NCI-H2029 (cell line): Measurements from ENCODE around the gene TMEM126B.
"Not testable (repeated sequence)": the region's sequence is repeated elsewhere in the genome, so short reads cannot be mapped to it uniquely, and the experiment has no call there.

Experiments used
- DNase-seq: peaks from one replicate; lab custom pipeline; 2025; lab: John Stamatoyannopoulos, UW

TMEM126B gene

DNA sequence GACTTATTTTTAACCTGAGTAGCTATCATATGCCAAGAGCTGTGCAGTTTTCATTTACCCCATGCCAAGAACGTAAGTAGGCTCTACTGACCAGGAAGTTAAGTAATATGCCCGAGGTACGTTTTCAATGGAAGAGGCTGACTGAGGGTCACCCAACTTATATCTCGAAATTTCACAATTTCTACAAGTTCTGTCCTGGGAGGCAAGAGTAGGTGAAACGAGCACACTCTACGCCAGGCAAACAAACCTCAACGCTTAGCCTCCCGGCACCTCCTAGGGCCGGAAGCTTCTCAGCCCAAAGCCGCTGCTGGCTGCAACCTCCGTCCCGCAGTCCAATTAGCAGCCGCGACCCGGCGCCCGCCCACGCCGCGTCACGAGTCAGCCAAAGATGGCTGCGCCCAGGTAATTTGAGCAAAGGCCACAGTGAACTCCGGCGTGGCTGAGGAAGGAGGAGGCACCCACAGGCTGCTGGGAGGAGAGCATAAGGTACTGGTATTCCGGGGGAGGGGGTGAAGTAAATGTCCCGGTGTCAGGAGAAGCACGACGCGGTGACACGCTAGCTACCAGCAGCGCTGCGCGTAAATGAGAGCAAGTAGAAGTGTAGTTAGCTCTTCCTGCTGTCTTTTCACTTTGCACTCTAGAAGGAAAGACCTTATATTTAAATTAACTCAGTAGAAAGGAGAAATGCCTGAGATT, 19.4 kb downstream of the TMEM126B start, which contains the start of gene TMEM126A:
TMEM126A (plus strand) TSS at position 364 of the 696 bp plus-strand sequence. CDS start 2,289 bp downstream, outside the sequence.
- DNase-seq: peak; percentile 80

DNA sequence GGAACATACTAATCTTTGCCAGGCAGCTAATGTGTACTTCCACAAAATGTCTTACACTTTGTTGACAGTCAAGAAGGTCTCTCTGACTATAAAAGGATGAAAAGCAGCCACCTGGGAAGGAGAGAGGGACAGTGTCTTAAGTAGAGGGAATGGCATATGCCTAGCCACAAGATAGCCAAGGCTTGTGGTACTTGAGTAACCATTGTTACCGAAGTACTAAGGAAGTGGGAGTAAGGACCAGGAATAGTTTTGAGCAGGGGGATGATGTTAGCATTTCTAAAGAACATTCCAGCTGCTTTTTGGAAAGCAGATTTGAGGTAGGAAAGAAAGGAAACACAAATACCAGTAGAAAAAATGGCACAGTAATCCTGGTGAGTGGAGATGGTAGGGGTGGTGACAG, 22.7 kb downstream of the TMEM126B start:
- DNase-seq: no peak

DNA sequence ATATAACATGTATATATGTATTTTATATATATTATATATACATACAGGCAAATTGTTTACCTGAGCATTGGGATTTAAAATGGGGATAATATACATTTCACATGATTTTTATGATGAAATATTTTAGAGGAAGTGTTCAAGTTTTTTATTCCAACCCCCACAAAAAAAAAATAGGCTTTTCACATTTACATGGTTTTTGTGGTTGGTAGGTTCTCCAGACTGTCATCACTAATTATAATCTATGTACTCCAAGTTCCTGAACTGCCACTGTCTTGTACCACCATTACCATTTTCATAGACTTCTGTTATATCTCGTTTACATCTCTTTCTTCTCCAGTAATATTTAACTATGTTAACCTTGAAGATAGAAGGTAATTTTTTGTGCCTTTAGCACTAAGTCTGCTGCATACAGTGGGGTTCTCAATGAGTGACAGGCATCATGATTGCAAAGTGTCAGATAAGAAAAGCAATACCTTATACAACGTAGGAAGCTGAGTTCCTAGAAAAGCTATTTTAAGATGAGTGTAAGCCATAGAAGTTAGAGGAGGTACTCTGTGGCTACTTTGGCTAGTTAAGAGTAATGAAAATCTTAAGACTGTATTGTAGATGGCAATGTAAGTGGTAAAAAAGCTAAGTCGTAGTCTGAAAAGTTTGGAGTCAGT, 24.5 kb downstream of the TMEM126B start:
- DNase-seq: no peak

GRCh38 chr11:85654343-85654742, 25.9 kb downstream of the TMEM126B start:
- DNase-seq: not testable (repeated sequence)

DNA sequence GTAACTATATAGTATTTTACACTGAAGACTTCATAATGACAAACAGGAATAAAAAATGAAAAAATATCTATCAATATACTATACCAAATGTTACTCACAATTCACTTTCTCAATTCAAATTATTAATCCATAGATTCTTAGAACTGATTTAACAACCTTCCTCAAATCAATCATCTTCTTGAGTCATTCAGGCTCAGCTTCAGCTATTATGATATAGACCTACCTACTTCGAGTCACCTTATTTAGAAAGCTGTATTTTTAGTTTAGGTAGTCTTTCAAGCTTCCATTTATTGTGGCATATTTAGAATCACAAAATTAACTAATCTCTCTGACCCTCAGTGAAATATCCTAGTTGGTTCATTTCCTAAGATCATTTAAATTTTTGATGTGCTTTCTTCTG, 28.4 kb downstream of the TMEM126B start:
- DNase-seq: no peak

- DNase-seq: no peak
These were observed 29.8 kb downstream of the TMEM126B start for GRCh38 chr11:85658180-85658579.

DNA sequence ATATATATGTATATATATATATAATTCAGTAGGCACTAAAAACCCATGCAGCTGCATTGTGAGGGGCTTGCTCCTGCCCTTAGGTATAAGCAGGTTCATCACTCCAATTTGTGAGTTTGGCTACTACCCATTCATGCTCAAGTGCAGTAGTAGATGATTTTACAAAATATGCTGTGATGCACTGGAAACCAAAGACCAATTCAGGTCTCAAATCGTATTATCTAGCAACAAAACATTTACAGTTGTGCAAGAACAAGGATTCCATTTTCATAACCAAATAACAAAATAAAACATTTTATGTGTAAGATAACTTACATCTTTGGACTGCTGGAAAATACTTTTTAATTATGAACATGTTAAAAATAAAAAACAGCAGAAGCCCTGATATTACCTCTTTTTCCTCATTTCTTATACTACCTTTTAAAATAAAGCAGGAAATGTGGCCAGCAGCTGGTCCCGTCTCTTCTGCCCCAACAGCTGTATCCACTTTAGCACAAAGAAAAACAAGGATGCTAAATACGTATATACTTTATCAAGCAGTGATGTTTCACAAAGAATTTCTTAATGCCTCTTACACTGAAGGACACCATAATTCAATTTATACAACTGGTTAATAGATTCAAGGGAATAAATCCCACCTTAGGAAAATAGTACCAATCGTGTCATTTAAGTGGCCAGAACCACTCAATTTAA, 33.7 kb downstream of the TMEM126B start:
- DNase-seq: no peak

- no peak for DNase-seq
These were observed 34.8 kb downstream of the TMEM126B start for GRCh38 chr11:85663080-85663752.

GRCh38 chr11:85663753-85664614, 35.6 kb downstream of the TMEM126B start:
- peak; percentile 73 for DNase-seq

DNA sequence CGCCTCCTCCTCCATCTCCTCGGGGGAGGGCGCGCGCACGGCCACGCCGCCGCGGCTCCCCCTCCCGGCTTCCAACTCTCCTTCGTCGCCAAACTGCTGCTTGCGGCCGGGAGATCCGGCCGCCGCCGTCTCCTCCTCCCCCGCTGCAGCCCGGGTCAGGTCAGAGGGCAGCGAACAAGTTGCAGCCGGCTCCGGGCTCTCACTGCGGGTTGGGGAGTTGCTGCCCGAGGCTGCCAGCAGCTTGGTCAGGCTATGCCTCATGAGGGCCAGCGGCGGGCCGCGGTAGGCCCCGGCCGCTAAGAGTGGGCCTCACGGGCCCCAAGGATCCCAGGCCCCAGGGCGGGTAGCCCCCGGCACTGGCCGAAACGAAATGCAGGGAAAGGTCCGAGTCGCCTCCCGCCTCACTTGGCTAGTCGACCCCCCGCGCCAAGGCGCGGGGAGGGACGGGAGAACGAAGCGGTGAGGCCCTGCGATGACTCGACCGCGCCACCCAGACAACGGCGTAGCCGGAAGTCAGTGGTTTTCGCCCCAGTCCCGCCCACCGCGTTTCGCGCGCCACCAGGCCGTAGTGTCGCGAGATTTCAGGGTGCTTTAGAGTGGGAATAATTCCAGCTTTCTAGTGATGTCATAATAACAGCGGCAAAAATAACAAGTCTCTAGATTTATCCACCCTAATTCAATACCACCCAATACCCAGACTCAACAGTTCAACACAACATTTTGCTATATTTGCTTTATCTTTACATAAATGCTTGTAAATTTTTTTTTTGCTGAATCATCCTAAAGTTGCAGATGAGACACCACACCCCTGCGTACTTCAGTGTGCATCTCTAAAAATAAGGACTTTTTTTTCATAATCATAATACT, 36.5 kb downstream of the TMEM126B start, which contains the start of gene CREBZF:
CREBZF (minus strand) TSS at position 515 of the 867 bp plus-strand sequence; CDS start at position 261, 254 bp downstream.
- DNase-seq: peak; percentile 90

DNA sequence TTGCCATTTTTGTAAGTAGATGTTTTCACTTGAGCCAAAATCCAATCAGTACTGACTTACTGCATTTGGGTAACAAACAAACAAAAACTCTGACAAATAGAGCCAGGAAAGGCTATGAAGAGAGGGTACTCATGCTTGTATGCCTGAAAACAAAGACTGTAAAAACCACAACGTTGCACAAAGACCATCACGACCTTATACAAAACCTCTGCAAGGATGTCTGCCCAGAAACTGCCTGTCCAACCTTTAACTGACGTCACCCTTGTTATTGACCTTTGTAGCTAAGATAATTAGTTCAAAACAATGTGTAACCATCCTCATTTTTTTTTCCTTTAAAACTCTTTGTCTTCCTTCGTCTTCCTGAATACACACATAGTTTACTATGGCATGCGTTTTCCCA, 37.3 kb downstream of the TMEM126B start:
- DNase-seq: no peak

- no peak for DNase-seq
These were observed 38.3 kb downstream of the TMEM126B start for GRCh38 chr11:85666687-85667086.

DNA sequence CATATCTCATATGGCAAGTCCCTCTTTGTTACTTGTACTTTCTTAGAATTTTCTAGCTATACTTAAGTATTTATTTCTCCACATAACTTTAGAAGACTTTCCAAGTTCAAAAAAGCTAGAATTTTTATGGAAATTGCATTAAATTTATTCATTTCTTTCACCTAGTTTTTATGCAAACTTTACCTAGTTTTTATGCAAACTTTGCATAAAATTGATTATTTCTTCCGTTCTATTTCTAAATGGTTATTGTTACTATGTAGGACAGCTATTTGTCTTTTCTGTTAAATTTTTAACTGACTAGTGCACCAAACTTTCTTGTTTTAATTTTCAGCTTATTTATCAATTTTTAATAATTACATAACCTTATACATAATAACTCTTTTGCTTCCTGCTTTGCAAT, 39.8 kb downstream of the TMEM126B start:
- no peak for DNase-seq

DNA sequence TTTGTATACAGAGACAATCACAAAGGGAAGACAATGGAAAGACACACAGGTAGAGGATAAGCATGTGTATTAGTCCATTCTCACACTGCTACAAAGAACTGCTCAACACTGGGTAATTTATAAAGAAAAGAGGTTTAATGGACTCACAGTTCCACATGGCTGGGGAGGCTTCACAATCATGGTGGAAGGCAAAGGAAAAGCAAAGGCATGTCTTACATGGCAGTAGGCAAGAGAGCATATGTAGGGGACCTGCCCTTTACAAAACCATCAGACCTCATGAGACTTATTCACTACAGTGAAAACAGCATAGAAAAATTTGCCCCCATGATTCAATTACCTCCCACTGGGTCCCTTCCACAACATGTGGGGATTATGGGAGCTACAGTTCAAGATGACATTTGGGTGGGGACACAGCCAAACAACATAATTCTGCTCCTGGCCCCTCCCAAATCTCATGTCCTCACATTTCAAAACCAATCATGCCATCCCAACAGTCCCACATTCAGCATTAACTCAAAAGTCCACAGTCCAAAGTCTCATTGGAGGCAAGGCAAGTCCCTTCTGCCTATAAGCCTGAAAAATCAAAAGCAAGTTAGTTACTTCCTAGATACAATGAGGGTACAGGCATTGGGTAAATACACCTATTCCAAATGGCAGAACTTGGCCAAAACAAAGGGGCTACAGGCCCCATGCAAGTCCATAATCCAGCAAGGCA, 42.7 kb downstream of the TMEM126B start:
- DNase-seq: not testable (repeated sequence)

DNA sequence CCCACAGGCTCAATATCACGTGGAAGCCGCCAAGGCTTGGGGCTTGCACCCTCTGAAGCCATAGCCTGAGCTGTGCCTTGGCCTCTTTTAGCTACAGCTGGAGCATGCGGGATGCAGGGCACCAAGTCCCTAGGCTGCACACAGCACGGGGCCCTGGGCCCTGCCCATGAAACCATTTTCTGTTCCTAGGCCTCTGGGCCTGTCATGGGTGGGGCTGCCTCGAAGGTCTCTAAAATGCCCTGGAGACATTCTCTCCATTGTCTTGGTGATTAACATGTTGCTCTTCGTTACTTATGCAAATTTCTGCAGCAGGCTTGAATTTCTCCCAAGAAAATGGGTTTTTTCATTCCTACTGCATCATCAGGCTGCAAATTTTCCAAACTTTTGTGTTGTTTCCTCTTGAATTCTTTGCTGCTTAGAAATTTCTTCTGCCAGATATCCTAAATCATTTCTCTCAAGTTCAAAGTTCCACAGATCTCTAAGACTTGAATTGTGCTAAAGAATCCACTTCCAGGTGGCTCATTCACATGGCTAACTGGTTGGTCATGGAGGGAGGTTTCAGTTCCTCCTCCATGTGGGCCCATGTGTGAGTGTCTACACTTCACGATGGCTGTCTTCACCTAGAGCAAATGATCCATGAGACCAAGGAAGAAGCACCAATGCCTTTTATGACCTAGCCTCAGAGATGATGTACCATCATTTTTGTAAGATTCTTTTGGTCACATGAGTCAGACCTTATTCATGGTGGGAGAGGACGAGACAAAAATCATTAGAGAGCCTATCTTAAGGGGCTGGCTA, 43.9 kb downstream of the TMEM126B start:
- DNase-seq: no peak

DNA sequence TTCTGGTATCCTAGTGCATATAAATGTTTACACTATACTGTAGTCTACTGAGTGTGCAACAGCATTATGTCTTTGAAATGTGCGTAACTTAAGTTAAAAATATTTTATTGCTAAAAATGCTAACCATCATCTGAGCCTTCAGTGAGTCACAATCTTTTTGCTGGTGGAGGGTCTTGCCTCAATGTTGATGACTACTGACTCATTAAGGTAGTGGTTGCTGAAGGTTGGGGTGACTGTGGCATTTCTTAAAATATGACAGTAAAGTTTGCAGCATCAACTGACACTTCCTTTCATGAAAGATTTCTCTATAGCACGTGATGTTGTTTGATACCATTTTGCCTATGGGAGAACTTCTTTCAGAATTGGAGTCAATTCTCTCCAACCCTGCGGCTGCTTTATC, 45.0 kb downstream of the TMEM126B start:
- no peak for DNase-seq

DNA sequence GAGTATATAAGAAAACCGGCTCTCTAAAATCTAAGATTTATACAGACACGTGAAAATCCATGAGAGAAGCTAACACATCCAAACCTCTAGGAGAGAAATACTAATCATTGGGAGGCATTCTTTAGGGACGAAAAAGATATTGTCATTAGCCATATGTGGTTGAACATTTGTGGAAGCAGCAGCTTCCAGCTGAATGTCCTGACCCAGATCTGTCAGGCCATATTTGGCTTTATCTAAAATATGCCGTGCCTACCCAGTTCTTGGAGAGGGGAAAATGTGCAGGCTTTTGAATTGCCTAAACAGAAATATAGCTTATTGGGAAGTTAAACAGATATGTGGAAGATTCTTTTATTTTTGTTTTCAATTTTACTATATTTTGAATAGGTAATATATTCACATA, 51.2 kb downstream of the TMEM126B start:
- no peak for DNase-seq

- no peak for DNase-seq
These were observed 52.5 kb downstream of the TMEM126B start for GRCh38 chr11:85680897-85681296.
